GM18861 (cell line): ENCODE measurements around the gene CANT1.

ENCODE experiments used
- ATAC-seq: cut with Tn5 transposase; IDR thresholded peaks from one replicate; pipeline ENCODE4 v1.9.1; 2021; ENCODE audit not compliant: unreplicated experiment

Gene CANT1

DNA sequence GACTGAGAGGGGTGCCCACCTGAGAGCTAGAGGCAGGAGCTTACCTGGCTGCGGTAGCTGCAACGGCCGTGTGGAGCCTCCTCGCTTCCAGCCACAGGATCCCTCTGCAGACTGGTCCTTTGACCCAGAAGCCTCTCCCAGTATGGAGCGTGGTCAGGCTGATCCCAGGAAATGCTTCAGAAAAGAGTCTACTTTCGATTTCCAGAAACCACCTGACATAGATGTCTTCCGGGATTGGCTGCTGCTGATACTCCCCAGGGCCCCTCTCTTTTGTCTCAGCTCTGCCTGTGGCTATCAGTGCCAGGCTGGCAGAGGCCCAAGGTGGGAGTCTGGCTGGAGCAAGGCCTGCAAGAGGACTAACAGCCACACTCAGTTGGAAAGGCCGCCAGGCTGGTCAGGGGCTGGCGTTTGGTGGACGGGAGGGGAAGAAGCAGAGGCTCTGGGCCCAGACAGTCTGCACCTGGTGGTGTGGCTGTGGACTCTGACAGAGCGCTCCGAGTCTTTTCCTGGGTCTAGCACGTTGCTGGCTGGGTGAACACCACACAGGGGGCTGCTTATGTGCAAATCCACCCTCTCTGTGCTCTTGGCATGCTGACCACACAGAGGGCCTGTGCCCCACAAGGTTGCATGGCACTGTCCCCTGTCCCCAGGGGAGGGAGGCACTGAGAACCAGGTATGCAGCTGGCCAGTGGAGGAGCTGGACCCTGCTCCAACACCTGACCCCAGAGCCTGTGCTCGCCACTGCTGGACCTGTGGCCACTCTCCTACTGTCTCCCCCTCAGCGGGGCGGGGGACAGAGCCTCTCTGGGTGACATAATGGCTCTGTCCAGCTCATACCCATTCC is 29.6 kb downstream of the CANT1 start, which contains the start of gene LGALS3BP:
Gene LGALS3BP, minus strand, starts transcription at position 144 of the 844 bp plus-strand sequence. CDS start 2,732 bp downstream, outside the sequence.
- ATAC-seq = no peak

DNA sequence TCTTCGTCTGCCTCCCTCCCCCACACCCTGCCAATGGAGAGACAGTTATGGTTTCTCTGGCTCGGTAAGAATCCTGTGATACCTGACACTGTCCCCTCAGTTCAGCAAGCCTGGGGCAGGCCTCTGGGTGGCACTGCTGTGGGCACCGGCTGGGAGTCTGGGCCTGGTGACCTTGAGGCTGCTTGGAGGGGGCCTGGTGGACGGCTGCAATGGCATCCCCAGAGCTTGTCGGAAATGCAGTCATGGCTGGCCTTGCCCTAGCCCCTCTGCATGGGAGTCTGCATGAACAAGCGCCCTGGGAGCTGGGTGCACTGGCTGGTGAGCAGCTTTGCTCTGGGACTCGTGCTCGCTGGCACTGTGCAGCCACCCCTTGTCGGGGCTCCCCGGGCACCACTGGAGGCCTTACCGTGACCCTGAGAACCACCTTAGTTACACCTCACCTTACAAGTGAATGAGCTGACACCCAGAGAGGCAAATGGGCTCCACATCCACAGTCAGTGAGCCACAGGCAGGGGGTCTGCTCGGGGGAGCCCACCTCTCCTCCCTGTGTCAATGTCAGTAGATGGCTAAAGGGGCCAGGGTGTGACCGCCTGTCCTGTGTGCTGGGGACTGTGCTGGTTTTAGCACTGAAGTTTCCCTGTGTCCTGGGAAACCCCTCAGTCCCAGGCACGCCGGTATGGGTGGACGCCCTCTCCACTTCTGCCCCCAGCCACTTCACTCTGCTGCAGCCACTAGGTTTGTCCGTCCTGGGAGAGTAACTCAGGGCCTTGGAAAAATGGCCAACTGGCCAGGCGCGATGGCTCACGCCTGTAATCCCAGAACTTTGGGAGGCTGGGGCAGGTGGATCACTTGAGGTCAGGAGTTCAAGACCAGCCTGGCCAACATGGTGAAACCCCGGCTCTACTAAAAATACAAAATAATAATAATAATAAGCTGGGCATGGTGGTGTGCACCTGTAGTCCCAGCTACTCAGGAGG is 31.3 kb downstream of the CANT1 start:
- ATAC-seq = no peak

GRCh38 chr17:78977681-78977943 is 32.0 kb downstream of the CANT1 start:
- ATAC-seq = no peak

DNA sequence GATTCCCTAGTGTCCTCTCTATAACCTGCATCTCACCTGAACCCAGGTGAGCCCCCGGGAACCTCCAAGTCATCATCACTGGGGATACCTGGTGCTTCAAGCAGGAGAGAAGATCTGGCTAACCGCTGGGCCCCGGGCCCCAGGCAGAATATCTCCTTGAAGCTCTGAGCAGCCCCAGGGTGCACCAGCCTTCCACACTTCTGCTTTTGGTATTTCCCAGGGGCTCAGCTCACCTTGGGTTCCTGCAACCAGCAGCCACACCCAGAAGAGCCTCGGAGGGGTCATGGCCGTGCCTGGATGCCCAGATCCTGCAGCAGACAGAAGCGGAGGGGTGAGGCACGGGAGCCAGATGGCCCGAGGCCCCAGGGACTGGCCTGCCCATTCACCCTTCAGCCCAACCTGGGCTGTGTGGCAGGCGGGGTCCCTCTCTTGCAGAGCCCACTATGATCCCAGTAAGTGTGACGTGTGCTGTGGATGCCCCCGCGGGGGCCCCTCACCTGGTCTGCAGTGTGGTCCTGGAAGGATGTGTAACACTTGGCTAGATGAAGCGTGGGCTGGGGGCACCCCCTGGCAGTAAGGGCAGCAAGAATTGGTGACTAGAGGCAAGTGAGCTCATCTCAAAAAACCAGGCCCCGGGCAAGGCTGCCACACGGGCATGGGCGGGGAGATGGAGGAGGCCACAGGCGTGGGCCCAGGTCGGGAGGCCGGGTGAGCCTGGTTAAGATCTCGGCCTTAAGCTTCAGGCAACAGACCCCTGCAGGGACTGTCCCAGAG is 32.5 kb downstream of the CANT1 start:
- no peak for ATAC-seq

DNA sequence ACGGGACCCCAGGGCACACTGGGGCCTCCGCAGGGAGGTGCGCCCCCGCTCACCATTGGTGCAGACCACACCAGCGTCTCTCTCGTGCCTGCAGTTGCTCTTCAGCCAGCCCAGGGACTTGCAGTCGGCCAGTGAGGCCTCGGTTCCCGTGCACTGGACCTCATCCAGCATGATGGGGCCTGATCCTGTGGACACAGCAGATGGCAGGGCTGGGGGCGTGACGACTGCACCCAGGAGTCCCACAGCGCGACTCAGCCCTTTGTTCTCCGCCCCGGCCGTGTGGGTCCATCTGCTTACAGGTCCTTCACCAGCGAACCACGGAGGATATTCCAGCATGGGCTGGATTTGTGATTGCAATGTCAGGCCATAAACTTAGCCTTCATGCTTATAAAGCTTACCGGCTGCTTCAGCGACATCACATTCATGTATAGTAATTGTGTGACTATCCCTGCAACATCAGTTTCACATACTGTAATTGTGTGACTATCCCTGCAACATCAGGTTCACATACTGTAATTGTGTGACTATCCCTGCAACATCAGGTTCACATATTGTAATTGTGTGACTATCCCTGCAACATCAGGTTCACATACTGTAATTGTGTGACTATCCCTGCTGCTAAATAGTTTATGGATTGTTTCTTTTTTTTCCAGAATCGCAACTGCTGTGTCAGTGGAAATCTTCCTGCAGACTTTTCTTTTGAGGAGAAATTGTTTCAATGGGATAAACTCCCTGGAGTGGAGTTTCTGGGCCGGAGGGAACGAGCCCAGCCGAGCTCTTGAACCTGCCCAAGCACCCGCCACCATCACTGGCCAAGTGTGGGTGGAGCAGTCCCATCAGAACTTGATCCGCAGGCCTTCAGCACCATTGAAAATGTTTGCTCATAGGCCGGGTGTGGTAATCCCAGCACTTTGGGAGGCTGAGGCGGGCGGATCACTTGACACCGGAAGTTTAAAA is 34.7 kb downstream of the CANT1 start:
- ATAC-seq = no peak

DNA sequence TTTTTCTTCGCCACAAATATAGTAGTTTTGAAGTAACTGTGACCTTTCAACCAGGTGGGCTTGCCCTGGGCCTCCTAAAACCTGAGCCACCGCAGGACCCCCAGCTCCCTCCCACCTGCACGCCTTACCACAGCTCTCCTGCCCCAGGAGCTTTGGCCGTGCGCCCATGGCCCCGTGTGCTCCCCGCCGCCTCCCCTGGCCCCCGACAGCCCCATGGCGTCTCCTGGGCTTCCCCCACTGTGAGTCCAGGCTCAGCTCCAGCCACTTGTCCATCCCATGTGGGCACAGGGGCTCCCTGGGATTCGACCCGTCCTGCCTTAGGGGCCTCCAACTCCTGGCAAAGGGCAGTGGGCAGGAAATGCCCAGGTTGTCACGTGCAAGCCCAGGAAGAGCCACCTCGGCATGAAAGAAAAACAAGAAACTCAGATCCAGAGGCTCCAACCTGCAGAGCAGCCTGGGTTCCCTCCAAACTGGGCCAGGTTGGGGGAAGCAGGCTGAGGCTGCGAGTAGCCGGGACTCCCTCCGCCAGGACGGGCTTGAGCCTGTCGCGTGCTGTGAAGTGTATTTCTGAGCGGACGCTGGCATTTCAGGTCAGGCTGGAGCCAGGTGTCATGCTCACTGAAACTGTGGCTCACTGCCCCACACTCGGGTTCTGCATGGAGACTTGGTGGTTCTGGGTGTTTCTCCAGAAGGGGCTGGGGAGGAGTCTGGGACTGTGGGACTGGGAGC is 35.6 kb downstream of the CANT1 start:
- no peak for ATAC-seq

- ATAC-seq = no peak
Observed at GRCh38 chr17:78973196-78973595, 36.4 kb downstream of the CANT1 start.

GRCh38 chr17:78972507-78973105 is 37.0 kb downstream of the CANT1 start:
- no peak for ATAC-seq

GRCh38 chr17:78971756-78972506 is 37.6 kb downstream of the CANT1 start:
- no peak for ATAC-seq

DNA sequence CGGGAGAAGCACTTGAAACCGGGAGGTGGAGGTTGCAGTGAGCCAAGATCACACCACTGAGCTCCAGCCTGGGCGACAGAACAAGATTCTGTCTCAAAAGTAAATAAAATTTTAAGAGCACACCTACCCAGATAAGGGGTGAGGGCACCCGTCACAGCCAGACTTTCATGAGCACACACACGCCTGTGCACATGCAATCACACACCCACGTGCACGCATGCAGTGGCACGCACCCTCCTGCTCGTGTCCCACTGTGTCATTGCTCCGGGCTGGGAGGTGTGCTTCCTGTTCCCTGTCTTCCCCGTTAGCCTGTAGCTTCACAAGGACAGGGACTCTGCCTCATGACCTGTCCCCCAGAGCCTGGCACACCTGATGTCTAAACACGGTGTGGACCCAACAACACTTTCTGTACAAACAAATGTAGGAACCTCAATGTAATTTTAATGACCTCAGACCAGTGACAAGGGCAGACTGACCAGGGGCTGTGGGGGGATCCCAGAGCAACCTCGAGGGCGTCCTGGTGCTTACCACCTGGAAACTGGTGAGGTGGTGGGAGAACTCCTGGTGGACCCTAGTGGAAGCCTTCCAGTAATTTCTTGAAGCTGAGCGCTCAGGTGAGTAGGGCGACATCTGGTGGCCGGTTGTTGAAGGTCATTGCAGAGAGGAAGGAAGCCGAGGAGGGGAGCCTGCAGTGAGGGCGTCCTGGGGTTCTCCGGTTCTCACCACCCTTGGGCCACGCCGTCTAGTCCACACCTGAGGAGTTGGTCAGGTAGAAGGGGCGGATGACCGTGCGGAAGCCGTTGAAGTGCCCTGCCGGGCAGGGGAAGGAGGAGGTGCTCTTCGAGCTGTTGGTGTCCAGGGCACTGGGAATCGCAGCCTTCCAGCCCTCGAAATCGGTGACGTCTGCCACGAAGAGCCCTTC is 38.5 kb downstream of the CANT1 start:
- no peak for ATAC-seq

DNA sequence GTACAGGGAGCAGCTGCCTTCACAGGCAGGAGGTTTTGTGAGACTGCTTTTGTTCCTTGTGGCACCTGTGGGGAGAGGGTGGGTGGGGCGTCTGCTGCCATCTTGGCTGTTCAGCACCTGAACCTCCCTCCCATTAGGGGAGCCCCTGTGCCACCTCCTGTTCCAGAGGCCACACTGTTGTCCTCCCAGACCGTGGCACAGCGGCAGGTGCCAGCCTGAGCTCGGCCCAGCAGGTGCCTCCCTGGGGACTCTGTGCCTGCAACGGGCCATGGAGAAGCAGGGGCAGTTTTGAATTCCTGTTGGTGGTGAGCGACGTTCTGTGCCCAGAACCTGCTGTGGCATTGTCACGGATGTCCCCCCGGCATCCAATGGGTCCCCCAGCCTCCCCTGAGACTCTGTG is 39.7 kb downstream of the CANT1 start:
- no peak for ATAC-seq

- no peak for ATAC-seq
Observed at GRCh38 chr17:78967782-78968362, 41.7 kb downstream of the CANT1 start.

DNA sequence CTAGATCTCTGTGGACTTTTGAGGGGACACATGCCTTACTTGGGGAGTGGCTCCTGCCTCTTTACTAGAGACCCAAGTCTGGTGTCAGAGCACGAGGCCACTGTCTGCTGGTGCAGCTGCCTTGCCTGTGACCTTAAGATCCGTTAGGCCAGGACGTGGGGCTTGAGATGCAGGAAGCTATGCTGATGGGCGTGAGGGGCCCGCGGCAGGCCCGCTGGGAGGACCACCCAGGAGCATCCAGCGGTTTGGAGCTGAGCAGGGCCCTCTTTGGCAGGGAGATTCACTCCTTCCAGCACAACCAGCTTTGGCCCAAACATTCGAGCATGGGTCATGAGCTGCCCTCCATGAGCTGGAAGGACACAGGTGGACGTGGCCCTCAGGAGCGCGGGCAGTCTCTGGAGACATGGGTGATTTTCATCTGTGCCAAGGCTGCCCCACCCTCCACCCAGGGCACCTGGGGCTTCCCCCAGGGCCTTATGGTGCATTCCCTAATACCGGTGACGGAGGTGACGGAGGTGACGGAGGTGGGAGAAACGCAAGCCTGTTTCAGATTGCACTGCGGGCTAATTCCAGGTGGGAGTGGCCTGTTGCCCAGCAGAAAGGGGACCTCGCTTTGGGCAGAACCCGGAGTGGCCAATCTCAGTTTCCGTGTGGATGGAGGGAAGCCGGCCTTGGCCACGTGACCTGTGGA is 42.5 kb downstream of the CANT1 start:
- ATAC-seq = no peak

- ATAC-seq = no peak
Observed at GRCh38 chr17:78966123-78966813, 43.3 kb downstream of the CANT1 start.

- no peak for ATAC-seq
Observed at GRCh38 chr17:78965491-78965924, 44.1 kb downstream of the CANT1 start.

DNA sequence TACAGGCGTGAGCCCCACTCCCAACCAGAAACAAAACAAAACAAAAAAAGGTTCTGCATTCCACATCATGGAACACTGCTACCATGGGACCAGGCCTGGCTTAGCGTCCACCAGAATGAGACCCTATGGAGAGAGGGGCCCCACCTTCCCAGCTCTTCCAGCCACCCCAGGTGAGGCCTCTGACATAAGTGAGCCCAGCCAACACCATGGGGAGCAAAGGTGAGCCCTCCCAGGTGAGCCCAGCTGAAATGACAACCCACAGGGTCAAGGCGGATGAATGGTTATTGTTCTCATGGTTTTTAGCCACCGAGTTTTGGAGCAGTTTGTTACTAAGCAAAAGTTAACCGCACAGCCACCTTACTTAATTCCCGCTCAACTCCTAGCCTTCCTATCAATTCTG is 46.2 kb downstream of the CANT1 start:
- no peak for ATAC-seq
